ENCODE results near the gene ADIPOR2.

The ADIPOR2 gene

GRCh38 chr12:1801303-1801975 is 110.6 kb downstream of the ADIPOR2 start:
- no peak for DNase-seq

GRCh38 chr12:1803736-1804135 is 112.9 kb downstream of the ADIPOR2 start:
- DNase-seq = no peak

GRCh38 chr12:1804545-1805332 is 113.9 kb downstream of the ADIPOR2 start:
- DNase-seq = peak; percentile 73

- no peak for DNase-seq
These were observed 114.7 kb downstream of the ADIPOR2 start for GRCh38 chr12:1805441-1806081.

- DNase-seq = no peak
These were observed 115.6 kb downstream of the ADIPOR2 start for GRCh38 chr12:1806301-1807086.

GRCh38 chr12:1807087-1807860 is 116.4 kb downstream of the ADIPOR2 start:
- no peak for DNase-seq

GRCh38 chr12:1808036-1808797 is 117.3 kb downstream of the ADIPOR2 start:
- DNase-seq = no peak

- DNase-seq = no peak
These were observed 118.1 kb downstream of the ADIPOR2 start for GRCh38 chr12:1808798-1809480.

- DNase-seq = no peak
These were observed 118.8 kb downstream of the ADIPOR2 start for GRCh38 chr12:1809591-1810190.

- DNase-seq = no peak
These were observed 119.5 kb downstream of the ADIPOR2 start for GRCh38 chr12:1810201-1810930.

- no peak for DNase-seq
These were observed 120.0 kb downstream of the ADIPOR2 start for GRCh38 chr12:1810931-1811280.

- no peak for DNase-seq
These were observed 120.5 kb downstream of the ADIPOR2 start for GRCh38 chr12:1811281-1811947.

- no peak for DNase-seq
These were observed 121.0 kb downstream of the ADIPOR2 start for GRCh38 chr12:1811948-1812291.

- no peak for DNase-seq
These were observed 121.9 kb downstream of the ADIPOR2 start for GRCh38 chr12:1812650-1813302.

- no peak for DNase-seq
These were observed 123.4 kb downstream of the ADIPOR2 start for GRCh38 chr12:1814266-1814665.

- no peak for DNase-seq
These were observed 124.2 kb downstream of the ADIPOR2 start for GRCh38 chr12:1815108-1815507.

GRCh38 chr12:1815814-1816729 is 125.2 kb downstream of the ADIPOR2 start:
- no peak for DNase-seq

All from NCI-H2081 treated with DMSO at 0.1 percent for 48 hours (cell line).